ENCODE results near the gene RASL12.
A peak's percentile ranks its signal among the peaks of the same experiment; 100 is the strongest.

Gene RASL12

GRCh38 chr15:65042776-65043327, 24.9 kb downstream of the RASL12 start:
- Mint-ChIP-seq H3K4me3 (no peak overlapping the region), H3K36me3 (ENCODE audit: low read depth) (no peaks in the 10 kb centered on the region), H3K27me3 (no peaks in the 10 kb centered on the region), H3K9me3 (no peaks in the 10 kb centered on the region), H3K27ac (no peak overlapping the region), H3K4me1 (ENCODE audit: low read depth) (peaks cover 5% of the 10 kb centered on the region)
- DNase-seq, result no peak

GRCh38 chr15:65041787-65042186, 26.0 kb downstream of the RASL12 start:
- DNase-seq, result no peak
- Mint-ChIP-seq H3K27me3 (no peaks in the 10 kb centered on the region), H3K4me1 (ENCODE audit: low read depth) (peaks cover 5% of the 10 kb centered on the region), H3K4me3 (no peak overlapping the region), H3K27ac (no peak overlapping the region), H3K36me3 (ENCODE audit: low read depth) (no peaks in the 10 kb centered on the region), H3K9me3 (no peaks in the 10 kb centered on the region)

GRCh38 chr15:65040461-65040860, 27.3 kb downstream of the RASL12 start:
- Mint-ChIP-seq H3K4me1 (ENCODE audit: low read depth) (peaks cover 5% of the 10 kb centered on the region), H3K27ac (no peak overlapping the region), H3K9me3 (no peaks in the 10 kb centered on the region), H3K36me3 (ENCODE audit: low read depth) (no peaks in the 10 kb centered on the region), H3K27me3 (no peaks in the 10 kb centered on the region), H3K4me3 (no peak overlapping the region)
- DNase-seq, result no peak

- Mint-ChIP-seq H3K9me3 (no peaks in the 10 kb centered on the region), H3K36me3 (ENCODE audit: low read depth) (no peaks in the 10 kb centered on the region), H3K27me3 (no peaks in the 10 kb centered on the region), H3K4me1 (ENCODE audit: low read depth) (peaks cover under 1% of the 10 kb centered on the region), H3K4me3 (no peak overlapping the region), H3K27ac (no peak overlapping the region)
- no peak for DNase-seq
Measured at GRCh38 chr15:65038836-65039235, 29.0 kb downstream of the RASL12 start.

- Mint-ChIP-seq H3K27me3 (no peaks in the 10 kb centered on the region), H3K9me3 (no peaks in the 10 kb centered on the region), H3K4me1 (ENCODE audit: low read depth) (peaks cover 4% of the 10 kb centered on the region), H3K4me3 (no peak overlapping the region), H3K27ac (no peak overlapping the region), H3K36me3 (ENCODE audit: low read depth) (no peaks in the 10 kb centered on the region)
- no peak for DNase-seq
Measured at GRCh38 chr15:65038428-65038827, 29.4 kb downstream of the RASL12 start.

- H3K27me3 Mint-ChIP-seq, result peaks cover 3% of the 10 kb centered on the region
- DNase-seq, result no peak
- H3K4me1 Mint-ChIP-seq (ENCODE audit: low read depth), result peaks cover 8% of the 10 kb centered on the region
- no peaks in the 10 kb centered on the region for H3K9me3 Mint-ChIP-seq
- no peaks in the 10 kb centered on the region for H3K36me3 Mint-ChIP-seq (ENCODE audit: low read depth)
- H3K4me3 Mint-ChIP-seq, result no peak overlapping the region
- H3K27ac Mint-ChIP-seq, result no peak overlapping the region
Measured at GRCh38 chr15:65037309-65037708, 30.5 kb downstream of the RASL12 start.

GRCh38 chr15:65034719-65035118, 33.1 kb downstream of the RASL12 start:
- no peaks in the 10 kb centered on the region for H3K36me3 Mint-ChIP-seq (ENCODE audit: low read depth)
- peaks cover 12% of the 10 kb centered on the region for H3K4me1 Mint-ChIP-seq (ENCODE audit: low read depth)
- no peak overlapping the region for H3K4me3 Mint-ChIP-seq
- H3K9me3 Mint-ChIP-seq, result no peaks in the 10 kb centered on the region
- peaks cover 14% of the 10 kb centered on the region for H3K27me3 Mint-ChIP-seq
- no peak overlapping the region for H3K27ac Mint-ChIP-seq
- DNase-seq, result no peak

- Mint-ChIP-seq H3K4me1 (ENCODE audit: low read depth) (peaks cover 12% of the 10 kb centered on the region), H3K4me3 (no peak overlapping the region), H3K36me3 (ENCODE audit: low read depth) (peaks cover 4% of the 10 kb centered on the region), H3K27me3 (peaks cover 14% of the 10 kb centered on the region), H3K9me3 (no peaks in the 10 kb centered on the region), H3K27ac (no peak overlapping the region)
- no peak for DNase-seq
Measured at GRCh38 chr15:65033659-65034269, 34.0 kb downstream of the RASL12 start.

- no peaks in the 10 kb centered on the region for H3K9me3 Mint-ChIP-seq
- H3K36me3 Mint-ChIP-seq (ENCODE audit: low read depth), result peaks cover 12% of the 10 kb centered on the region
- peaks cover 14% of the 10 kb centered on the region for H3K27me3 Mint-ChIP-seq
- peak; percentile 48 for DNase-seq
- no peak overlapping the region for H3K27ac Mint-ChIP-seq
- no peak overlapping the region for H3K4me3 Mint-ChIP-seq
- peaks cover 18% of the 10 kb centered on the region for H3K4me1 Mint-ChIP-seq (ENCODE audit: low read depth)
Measured at GRCh38 chr15:65032801-65033537, 34.8 kb downstream of the RASL12 start.

GRCh38 chr15:65029736-65030208, 38.0 kb downstream of the RASL12 start:
- Mint-ChIP-seq H3K36me3 (ENCODE audit: low read depth) (peaks cover 32% of the 10 kb centered on the region), H3K27me3 (peaks cover 14% of the 10 kb centered on the region), H3K4me3 (peak overlapping the region; percentile 56), H3K9me3 (no peaks in the 10 kb centered on the region), H3K4me1 (ENCODE audit: low read depth) (peaks cover 29% of the 10 kb centered on the region), H3K27ac (no peak overlapping the region)
- no peak for DNase-seq

GRCh38 chr15:65028921-65029735, 38.7 kb downstream of the RASL12 start, which contains the start of gene MTFMT:
TSS of gene MTFMT (minus strand) at chr15:65029639. CDS start at chr15:65029613, 26 bp downstream.
- H3K27me3 Mint-ChIP-seq, result peaks cover 14% of the 10 kb centered on the region
- no peaks in the 10 kb centered on the region for H3K9me3 Mint-ChIP-seq
- H3K4me1 Mint-ChIP-seq (ENCODE audit: low read depth), result peaks cover 29% of the 10 kb centered on the region
- DNase-seq, result peak; percentile 98
- peak within 1 kb of the TSS; percentile 87 for H3K4me3 Mint-ChIP-seq
- H3K36me3 Mint-ChIP-seq (ENCODE audit: low read depth), result peaks cover 37% of the 10 kb centered on the region
- H3K27ac Mint-ChIP-seq, result peak within 1 kb of the TSS; percentile 78

- no peak for DNase-seq
- peak overlapping the region; percentile 78 for H3K27ac Mint-ChIP-seq
- H3K27me3 Mint-ChIP-seq, result peaks cover 14% of the 10 kb centered on the region
- H3K36me3 Mint-ChIP-seq (ENCODE audit: low read depth), result peaks cover 44% of the 10 kb centered on the region
- H3K9me3 Mint-ChIP-seq, result no peaks in the 10 kb centered on the region
- peak overlapping the region; percentile 87 for H3K4me3 Mint-ChIP-seq
- H3K4me1 Mint-ChIP-seq (ENCODE audit: low read depth), result peaks cover 24% of the 10 kb centered on the region
Measured at GRCh38 chr15:65028338-65028737, 39.5 kb downstream of the RASL12 start.

GRCh38 chr15:65027593-65027992, 40.2 kb downstream of the RASL12 start:
- H3K4me3 Mint-ChIP-seq, result peak overlapping the region; percentile 87

GRCh38 chr15:65026756-65027155, 41.0 kb downstream of the RASL12 start:
- Mint-ChIP-seq H3K27me3 (peaks cover 5% of the 10 kb centered on the region), H3K27ac (peak overlapping the region; percentile 12), H3K36me3 (ENCODE audit: low read depth) (peaks cover 49% of the 10 kb centered on the region), H3K9me3 (no peaks in the 10 kb centered on the region), H3K4me1 (ENCODE audit: low read depth) (peaks cover 21% of the 10 kb centered on the region), H3K4me3 (no peak overlapping the region)
- DNase-seq, result no peak

More at GRCh38 chr15:65027593-65027992, 40.2 kb downstream of the RASL12 start:
- DNase-seq, result no peak
- Mint-ChIP-seq H3K27ac (no peak overlapping the region), H3K4me1 (ENCODE audit: low read depth) (peaks cover 21% of the 10 kb centered on the region), H3K9me3 (no peaks in the 10 kb centered on the region), H3K36me3 (ENCODE audit: low read depth) (peaks cover 48% of the 10 kb centered on the region), H3K27me3 (peaks cover 13% of the 10 kb centered on the region)
